GM06990 (cell line): Measurements from ENCODE around the gene MALAT1.

Source experiments
- DNase-seq: peaks from one replicate; pipeline ENCODE4 v3.0.0-alpha.2; 2011; ENCODE audit not compliant: insufficient read length; ENCODE audit errors: extremely low read depth
- H3K27me3 ChIP-seq: replicated peaks from 2 replicates; pipeline ENCODE4 v1.6.0; 2011; ENCODE audit warnings: low read length; ENCODE audit not compliant: control insufficient read depth, insufficient read depth
- H3K36me3 ChIP-seq: 2 replicates; pipeline ENCODE4 v1.5.1; 2011; ENCODE audit warnings: low read length; ENCODE audit not compliant: control insufficient read depth, insufficient read depth
- H3K4me3 ChIP-seq: replicated peaks from 2 replicates; pipeline ENCODE4 v1.5.1; 2011; ENCODE audit warnings: low read depth, mild to moderate bottlenecking, control low read depth, low read length
- TF ChIP-seq, protein P1 (sequence below): IDR thresholded peaks from 2 replicates; pipeline ENCODE4 v1.5.1; 2011; ENCODE audit warnings: low read length, control low read depth, mild to moderate bottlenecking, inconsistent platforms; ENCODE audit not compliant: insufficient read depth, poor library complexity, severe bottlenecking

Gene MALAT1

DNA sequence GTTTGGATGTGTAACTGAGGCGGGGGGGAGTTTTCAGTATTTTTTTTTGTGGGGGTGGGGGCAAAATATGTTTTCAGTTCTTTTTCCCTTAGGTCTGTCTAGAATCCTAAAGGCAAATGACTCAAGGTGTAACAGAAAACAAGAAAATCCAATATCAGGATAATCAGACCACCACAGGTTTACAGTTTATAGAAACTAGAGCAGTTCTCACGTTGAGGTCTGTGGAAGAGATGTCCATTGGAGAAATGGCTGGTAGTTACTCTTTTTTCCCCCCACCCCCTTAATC is 2.3 kb downstream of the MALAT1 start:
- Histone ChIP-seq H3K4me3 (peak overlapping the region; percentile 70), H3K36me3 (peaks cover 23% of the 10 kb centered on the region), H3K27me3 (no peaks in the 10 kb centered on the region)
- TF ChIP-seq, protein P1, sequence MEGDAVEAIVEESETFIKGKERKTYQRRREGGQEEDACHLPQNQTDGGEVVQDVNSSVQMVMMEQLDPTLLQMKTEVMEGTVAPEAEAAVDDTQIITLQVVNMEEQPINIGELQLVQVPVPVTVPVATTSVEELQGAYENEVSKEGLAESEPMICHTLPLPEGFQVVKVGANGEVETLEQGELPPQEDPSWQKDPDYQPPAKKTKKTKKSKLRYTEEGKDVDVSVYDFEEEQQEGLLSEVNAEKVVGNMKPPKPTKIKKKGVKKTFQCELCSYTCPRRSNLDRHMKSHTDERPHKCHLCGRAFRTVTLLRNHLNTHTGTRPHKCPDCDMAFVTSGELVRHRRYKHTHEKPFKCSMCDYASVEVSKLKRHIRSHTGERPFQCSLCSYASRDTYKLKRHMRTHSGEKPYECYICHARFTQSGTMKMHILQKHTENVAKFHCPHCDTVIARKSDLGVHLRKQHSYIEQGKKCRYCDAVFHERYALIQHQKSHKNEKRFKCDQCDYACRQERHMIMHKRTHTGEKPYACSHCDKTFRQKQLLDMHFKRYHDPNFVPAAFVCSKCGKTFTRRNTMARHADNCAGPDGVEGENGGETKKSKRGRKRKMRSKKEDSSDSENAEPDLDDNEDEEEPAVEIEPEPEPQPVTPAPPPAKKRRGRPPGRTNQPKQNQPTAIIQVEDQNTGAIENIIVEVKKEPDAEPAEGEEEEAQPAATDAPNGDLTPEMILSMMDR = no peak
- no peak for DNase-seq

DNA sequence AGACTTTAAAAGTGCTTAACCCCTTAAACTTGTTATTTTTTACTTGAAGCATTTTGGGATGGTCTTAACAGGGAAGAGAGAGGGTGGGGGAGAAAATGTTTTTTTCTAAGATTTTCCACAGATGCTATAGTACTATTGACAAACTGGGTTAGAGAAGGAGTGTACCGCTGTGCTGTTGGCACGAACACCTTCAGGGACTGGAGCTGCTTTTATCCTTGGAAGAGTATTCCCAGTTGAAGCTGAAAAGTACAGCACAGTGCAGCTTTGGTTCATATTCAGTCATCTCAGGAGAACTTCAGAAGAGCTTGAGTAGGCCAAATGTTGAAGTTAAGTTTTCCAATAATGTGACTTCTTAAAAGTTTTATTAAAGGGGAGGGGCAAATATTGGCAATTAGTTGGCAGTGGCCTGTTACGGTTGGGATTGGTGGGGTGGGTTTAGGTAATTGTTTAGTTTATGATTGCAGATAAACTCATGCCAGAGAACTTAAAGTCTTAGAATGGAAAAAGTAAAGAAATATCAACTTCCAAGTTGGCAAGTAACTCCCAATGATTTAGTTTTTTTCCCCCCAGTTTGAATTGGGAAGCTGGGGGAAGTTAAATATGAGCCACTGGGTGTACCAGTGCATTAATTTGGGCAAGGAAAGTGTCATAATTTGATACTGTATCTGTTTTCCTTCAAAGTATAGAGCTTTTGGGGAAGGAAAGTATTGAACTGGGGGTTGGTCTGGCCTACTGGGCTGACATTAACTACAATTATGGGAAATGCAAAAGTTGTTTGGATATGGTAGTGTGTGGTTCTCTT is 2.8 kb downstream of the MALAT1 start:
- peaks cover 23% of the 10 kb centered on the region for H3K36me3 ChIP-seq
- TF ChIP-seq, protein P1 = no peak
- H3K4me3 ChIP-seq = peak overlapping the region; percentile 70
- H3K27me3 ChIP-seq = no peaks in the 10 kb centered on the region
- DNase-seq = no peak

DNA sequence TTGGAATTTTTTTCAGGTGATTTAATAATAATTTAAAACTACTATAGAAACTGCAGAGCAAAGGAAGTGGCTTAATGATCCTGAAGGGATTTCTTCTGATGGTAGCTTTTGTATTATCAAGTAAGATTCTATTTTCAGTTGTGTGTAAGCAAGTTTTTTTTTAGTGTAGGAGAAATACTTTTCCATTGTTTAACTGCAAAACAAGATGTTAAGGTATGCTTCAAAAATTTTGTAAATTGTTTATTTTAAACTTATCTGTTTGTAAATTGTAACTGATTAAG is 3.4 kb downstream of the MALAT1 start:
- TF ChIP-seq, protein P1 = no peak
- DNase-seq = no peak
- peak overlapping the region; percentile 70 for H3K4me3 ChIP-seq
- H3K27me3 ChIP-seq = no peaks in the 10 kb centered on the region
- peaks cover 23% of the 10 kb centered on the region for H3K36me3 ChIP-seq

DNA sequence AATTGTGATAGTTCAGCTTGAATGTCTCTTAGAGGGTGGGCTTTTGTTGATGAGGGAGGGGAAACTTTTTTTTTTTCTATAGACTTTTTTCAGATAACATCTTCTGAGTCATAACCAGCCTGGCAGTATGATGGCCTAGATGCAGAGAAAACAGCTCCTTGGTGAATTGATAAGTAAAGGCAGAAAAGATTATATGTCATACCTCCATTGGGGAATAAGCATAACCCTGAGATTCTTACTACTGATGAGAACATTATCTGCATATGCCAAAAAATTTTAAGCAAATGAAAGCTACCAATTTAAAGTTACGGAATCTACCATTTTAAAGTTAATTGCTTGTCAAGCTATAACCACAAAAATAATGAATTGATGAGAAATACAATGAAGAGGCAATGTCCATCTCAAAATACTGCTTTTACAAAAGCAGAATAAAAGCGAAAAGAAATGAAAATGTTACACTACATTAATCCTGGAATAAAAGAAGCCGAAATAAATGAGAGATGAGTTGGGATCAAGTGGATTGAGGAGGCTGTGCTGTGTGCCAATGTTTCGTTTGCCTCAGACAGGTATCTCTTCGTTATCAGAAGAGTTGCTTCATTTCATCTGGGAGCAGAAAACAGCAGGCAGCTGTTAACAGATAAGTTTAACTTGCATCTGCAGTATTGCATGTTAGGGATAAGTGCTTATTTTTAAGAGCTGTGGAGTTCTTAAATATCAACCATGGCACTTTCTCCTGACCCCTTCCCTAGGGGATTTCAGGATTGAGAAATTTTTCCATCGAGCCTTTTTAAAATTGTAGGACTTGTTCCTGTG is 3.9 kb downstream of the MALAT1 start:
- H3K27me3 ChIP-seq = no peaks in the 10 kb centered on the region
- H3K36me3 ChIP-seq = peaks cover 23% of the 10 kb centered on the region
- DNase-seq = no peak
- TF ChIP-seq, protein P1 = no peak
- H3K4me3 ChIP-seq = peak overlapping the region; percentile 70

DNA sequence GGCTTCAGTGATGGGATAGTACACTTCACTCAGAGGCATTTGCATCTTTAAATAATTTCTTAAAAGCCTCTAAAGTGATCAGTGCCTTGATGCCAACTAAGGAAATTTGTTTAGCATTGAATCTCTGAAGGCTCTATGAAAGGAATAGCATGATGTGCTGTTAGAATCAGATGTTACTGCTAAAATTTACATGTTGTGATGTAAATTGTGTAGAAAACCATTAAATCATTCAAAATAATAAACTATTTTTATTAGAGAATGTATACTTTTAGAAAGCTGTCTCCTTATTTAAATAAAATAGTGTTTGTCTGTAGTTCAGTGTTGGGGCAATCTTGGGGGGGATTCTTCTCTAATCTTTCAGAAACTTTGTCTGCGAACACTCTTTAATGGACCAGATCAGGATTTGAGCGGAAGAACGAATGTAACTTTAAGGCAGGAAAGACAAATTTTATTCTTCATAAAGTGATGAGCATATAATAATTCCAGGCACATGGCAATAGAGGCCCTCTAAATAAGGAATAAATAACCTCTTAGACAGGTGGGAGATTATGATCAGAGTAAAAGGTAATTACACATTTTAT is 4.6 kb downstream of the MALAT1 start:
- Histone ChIP-seq H3K36me3 (peaks cover 23% of the 10 kb centered on the region), H3K4me3 (peak overlapping the region; percentile 70)
- TF ChIP-seq, protein P1 = no peak

More for the DNA sequence above, 4.6 kb downstream of the MALAT1 start:
- no peaks in the 10 kb centered on the region for H3K27me3 ChIP-seq
- no peak for DNase-seq
